Keratinocyte (primary cell): Measurements from ENCODE around the gene ABCG1. TPM values are rescaled to one million over a fixed set of nuclear protein-coding genes. Genes with fewer than 3 reads are reported as not detected.

Source experiments
- DNase-seq: peaks from one replicate; pipeline ENCODE4 v3.0.0-alpha.2; 2011; ENCODE audit warnings: low read depth, missing footprints, low spot score
- FAIRE-seq: peaks from 2 replicates; lab custom pipeline; 2011; peaks lifted over from hg19 to GRCh38; lab: Jason Lieb, UNC
- H2AFZ ChIP-seq: 2 replicates; pipeline ENCODE4 v1.6.0; 2012; ENCODE audit warnings: low read length, control low read depth, inconsistent platforms; ENCODE audit not compliant: control insufficient read depth
- H3K27ac ChIP-seq: 2 replicates; pipeline ENCODE4 v1.5.1; 2011; ENCODE audit warnings: low read length; ENCODE audit not compliant: control insufficient read depth, insufficient read depth
- H3K27me3 ChIP-seq: 3 replicates; pipeline ENCODE4 v1.6.0; 2011; ENCODE audit warnings: low read length; ENCODE audit not compliant: control insufficient read depth, insufficient read depth; ENCODE audit errors: extremely low read depth
- H3K36me3 ChIP-seq, 2 experiments: 2 replicates in 1 of 2; 3 replicates in 1 of 2; pipeline ENCODE4 v1.5.1; 2011; ENCODE audit warnings: low read length in 2 of 2, mild to moderate bottlenecking in 1 of 2; ENCODE audit not compliant: control insufficient read depth in 2 of 2, insufficient read depth in 2 of 2; ENCODE audit errors: extremely low read depth in 1 of 2
- H3K4me1 ChIP-seq: 3 replicates; pipeline ENCODE4 v1.5.1; 2011; ENCODE audit warnings: low read length; ENCODE audit not compliant: control insufficient read depth, insufficient read depth; ENCODE audit errors: extremely low read depth
- H3K4me2 ChIP-seq: 3 replicates; pipeline ENCODE4 v1.6.0; 2011; ENCODE audit warnings: low read depth, low read length; ENCODE audit not compliant: control insufficient read depth, insufficient read depth; ENCODE audit errors: extremely low read depth
- H3K4me3 ChIP-seq, 3 experiments: fragments of 200-600 bp in 1 of 3; sonication (generic) in 1 of 3; 2 replicates in 2 of 3; 3 replicates in 1 of 3; pipeline ENCODE4 v1.5.1; 2011 to 2016; ENCODE audit warnings: low read length in 3 of 3, mild to moderate bottlenecking in 3 of 3, control low read depth in 2 of 3, inconsistent platforms in 1 of 3, low read depth in 1 of 3, mixed read lengths in 1 of 3, mixed run types in 1 of 3, moderate library complexity in 1 of 3; ENCODE audit not compliant: control insufficient read depth in 2 of 3, insufficient read depth in 2 of 3; ENCODE audit errors: extremely low read depth in 1 of 3
- H3K79me2 ChIP-seq: 2 replicates; pipeline ENCODE4 v1.6.0; 2012; ENCODE audit warnings: low read length; ENCODE audit not compliant: control insufficient read depth, insufficient read depth
- H3K9ac ChIP-seq: 3 replicates; pipeline ENCODE4 v1.6.0; 2011; ENCODE audit warnings: low read length; ENCODE audit not compliant: control insufficient read depth, insufficient read depth; ENCODE audit errors: extremely low read depth
- H3K9me1 ChIP-seq: 3 replicates; pipeline ENCODE4 v1.6.0; 2011; ENCODE audit warnings: low read length; ENCODE audit not compliant: control insufficient read depth, insufficient read depth; ENCODE audit errors: extremely low read depth
- H3K9me3 ChIP-seq: 2 replicates; pipeline ENCODE4 v1.5.1; 2012; ENCODE audit warnings: low read depth, low read length; ENCODE audit not compliant: control insufficient read depth
- H4K20me1 ChIP-seq: 3 replicates; pipeline ENCODE4 v1.6.0; 2011; ENCODE audit warnings: low read length; ENCODE audit not compliant: control insufficient read depth, insufficient read depth; ENCODE audit errors: extremely low read depth
- CTCF ChIP-seq, 3 experiments: IDR thresholded peaks in 1 of 3; conservative IDR thresholded peaks in 1 of 3; optimal IDR thresholded peaks in 1 of 3; 2 replicates in 2 of 3; 3 replicates in 1 of 3; pipeline versions ENCODE3 to v1.5.1; 2011; ENCODE audit warnings: low read length in 3 of 3, mild to moderate bottlenecking in 3 of 3, moderate library complexity in 2 of 3, control low read depth in 1 of 3, inconsistent platforms in 1 of 3; ENCODE audit not compliant: insufficient read depth in 2 of 3; ENCODE audit errors: extremely low read depth in 1 of 3
- EZH2 ChIP-seq: IDR thresholded peaks from one replicate; pipeline ENCODE4 v1.6.1; 2012; ENCODE audit warnings: inconsistent platforms, mild to moderate bottlenecking, low read length, moderate library complexity
- dilution Hi-C: fragments of 300-500 bp; cut with MboI; formaldehyde crosslinking; loops from one replicate; pipeline ENCODE4 v1.7.0; 2020; ENCODE audit warnings: low sequenced_read_pairs; ENCODE audit not compliant: extremely low pct_ligation_motif_present
- polyA plus RNA-seq, 5 experiments: library from polyadenylated mRNA; depleted of rRNA in 3 of 5; stranded (reverse) in 3 of 5; stranded (forward) in 1 of 5; unstranded in 1 of 5; fragments of >200 nt; gene quantifications; 1 replicate in 1 of 5; 2 replicates in 3 of 5; 3 replicates in 1 of 5; pipeline versions ENCODE4 v1.2.1 to v1.2.3, GENCODE V29; 2011 to 2012; ENCODE audit warnings: missing spikeins in 2 of 5, low read depth in 1 of 5, low replicate concordance in 1 of 5

Gene ABCG1
- polyA plus RNA-seq, 1 donor (not counting 4 experiments of a cell fraction or from before 2014, with no cell fraction given), result 3.3 TPM

GRCh38 chr21:42324896-42325295 is 106.0 kb downstream of the ABCG1 start:
- TF ChIP-seq CTCF (optimal IDR thresholded peaks at IDR 0.05 in 1 of 3, IDR thresholded peaks at IDR 0.05 in 1 of 3, conservative IDR thresholded peaks at IDR 0.05 in 1 of 3; ENCODE audit: extremely low read depth in 1 of 3, insufficient read depth in 2 of 3, low read length in 3 of 3) (no peak), EZH2 (no peak)
- Histone ChIP-seq H3K4me3 (no peak overlapping the region), H3K9me1 (no peaks in the 10 kb centered on the region), H3K9ac (no peak overlapping the region), H3K27me3 (peaks cover 4% of the 10 kb centered on the region), H3K79me2 (no peaks in the 10 kb centered on the region), H3K4me1 (no peaks in the 10 kb centered on the region), H3K36me3 (no peaks in the 10 kb centered on the region), H3K27ac (no peak overlapping the region), H3K4me2 (no peak overlapping the region), H3K9me3 (no peaks in the 10 kb centered on the region), H4K20me1 (no peaks in the 10 kb centered on the region), H2AFZ (no peak overlapping the region)
- DNase-seq (no peak), FAIRE-seq (no peak)
- dilution Hi-C loops, result no loop called here

- dilution Hi-C loops, result no loop called here
- FAIRE-seq, result no peak
Observed at GRCh38 chr21:42330380-42331371, 111.7 kb downstream of the ABCG1 start.

More at GRCh38 chr21:42330380-42331371, 111.7 kb downstream of the ABCG1 start:
- no peaks in the 10 kb centered on the region for H3K9me1 ChIP-seq
- peaks cover 11% of the 10 kb centered on the region for H3K27me3 ChIP-seq
- H3K36me3 ChIP-seq, result no peaks in the 10 kb centered on the region
- DNase-seq, result no peak
- no peak overlapping the region for H3K4me3 ChIP-seq
- TF ChIP-seq EZH2, result no peak
- TF ChIP-seq CTCF (optimal IDR thresholded peaks at IDR 0.05 in 1 of 3, IDR thresholded peaks at IDR 0.05 in 1 of 3, conservative IDR thresholded peaks at IDR 0.05 in 1 of 3; ENCODE audit: extremely low read depth in 1 of 3, insufficient read depth in 2 of 3, low read length in 3 of 3), result no peak
- H2AFZ ChIP-seq, result no peak overlapping the region
- no peak overlapping the region for H3K4me2 ChIP-seq
- no peaks in the 10 kb centered on the region for H3K4me1 ChIP-seq
- H3K9me3 ChIP-seq, result no peaks in the 10 kb centered on the region
- no peaks in the 10 kb centered on the region for H3K79me2 ChIP-seq
- no peaks in the 10 kb centered on the region for H4K20me1 ChIP-seq
- H3K9ac ChIP-seq, result no peak overlapping the region
- no peak overlapping the region for H3K27ac ChIP-seq
